GM10266 (cell line): ENCODE results near the gene GAL3ST1.
"Not testable (repeated sequence)": the region's sequence is repeated elsewhere in the genome, so short reads cannot be mapped to it uniquely, and the experiment has no call there.

Source experiments
- DNase-seq: peaks from one replicate; pipeline ENCODE4 v3.0.0; 2012; ENCODE audit errors: extremely low spot score
- TF ChIP-seq, protein P1 (sequence below): IDR thresholded peaks from 2 replicates; pipeline ENCODE4 v1.5.1; 2012; ENCODE audit warnings: mild to moderate bottlenecking, low read depth; ENCODE audit not compliant: control insufficient read depth, insufficient read depth; ENCODE audit errors: missing control alignments

The GAL3ST1 gene

GRCh38 chr22:30596886-30597285 is 22.4 kb upstream of the GAL3ST1 start:
- DNase-seq: no peak
- TF ChIP-seq, protein P1, sequence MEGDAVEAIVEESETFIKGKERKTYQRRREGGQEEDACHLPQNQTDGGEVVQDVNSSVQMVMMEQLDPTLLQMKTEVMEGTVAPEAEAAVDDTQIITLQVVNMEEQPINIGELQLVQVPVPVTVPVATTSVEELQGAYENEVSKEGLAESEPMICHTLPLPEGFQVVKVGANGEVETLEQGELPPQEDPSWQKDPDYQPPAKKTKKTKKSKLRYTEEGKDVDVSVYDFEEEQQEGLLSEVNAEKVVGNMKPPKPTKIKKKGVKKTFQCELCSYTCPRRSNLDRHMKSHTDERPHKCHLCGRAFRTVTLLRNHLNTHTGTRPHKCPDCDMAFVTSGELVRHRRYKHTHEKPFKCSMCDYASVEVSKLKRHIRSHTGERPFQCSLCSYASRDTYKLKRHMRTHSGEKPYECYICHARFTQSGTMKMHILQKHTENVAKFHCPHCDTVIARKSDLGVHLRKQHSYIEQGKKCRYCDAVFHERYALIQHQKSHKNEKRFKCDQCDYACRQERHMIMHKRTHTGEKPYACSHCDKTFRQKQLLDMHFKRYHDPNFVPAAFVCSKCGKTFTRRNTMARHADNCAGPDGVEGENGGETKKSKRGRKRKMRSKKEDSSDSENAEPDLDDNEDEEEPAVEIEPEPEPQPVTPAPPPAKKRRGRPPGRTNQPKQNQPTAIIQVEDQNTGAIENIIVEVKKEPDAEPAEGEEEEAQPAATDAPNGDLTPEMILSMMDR: no peak

- no peak for DNase-seq
- TF ChIP-seq, protein P1: no peak
Observed at GRCh38 chr22:30596199-30596598, 21.7 kb upstream of the GAL3ST1 start.

GRCh38 chr22:30592360-30592713 is 17.9 kb upstream of the GAL3ST1 start:
- not testable (repeated sequence) for DNase-seq

GRCh38 chr22:30591588-30592359 is 17.3 kb upstream of the GAL3ST1 start, which contains the start of gene PES1:
Gene PES1, minus strand, starts transcription at chr22:30591910. Its CDS starts 77 bp downstream, at chr22:30591833.
- DNase-seq: peak; percentile 97
- TF ChIP-seq, protein P1: no peak

- no peak for DNase-seq
- TF ChIP-seq, protein P1: no peak
Observed at GRCh38 chr22:30591191-30591587, 16.7 kb upstream of the GAL3ST1 start.

GRCh38 chr22:30586414-30586813 is 11.9 kb upstream of the GAL3ST1 start:
- no peak for DNase-seq
- TF ChIP-seq, protein P1: no peak

DNA sequence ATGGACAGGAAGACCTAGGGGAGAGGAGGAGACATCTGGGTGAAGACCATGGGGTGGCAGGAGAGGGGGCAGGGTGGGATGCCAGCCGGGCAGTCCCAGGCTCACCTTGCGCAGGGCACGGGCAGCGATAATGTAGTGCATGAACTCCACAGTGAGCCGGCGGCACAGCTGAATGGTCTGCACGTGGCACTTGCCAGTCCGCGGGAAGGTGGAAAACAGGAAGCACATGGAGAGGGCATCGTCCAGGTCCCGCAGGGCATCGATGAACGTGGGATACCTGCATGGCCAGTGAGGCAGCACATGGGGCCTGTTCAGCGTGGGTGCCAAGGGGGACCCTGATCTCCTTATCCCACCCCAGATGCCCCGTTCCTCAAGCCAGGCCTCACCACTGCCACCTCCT is 10.0 kb upstream of the GAL3ST1 start:
- TF ChIP-seq, protein P1: no peak
- DNase-seq: no peak
